Esophagus muscularis mucosa (tissue), 4 donors: ENCODE results near the gene UVRAG. TPM values are rescaled to one million over a fixed set of nuclear protein-coding genes. Genes with fewer than 3 reads are reported as not detected.
"Not testable (repeated sequence)": the region's sequence is repeated elsewhere in the genome, so short reads cannot be mapped to it uniquely, and the experiment has no call there.

ENCODE experiments used
- DNase-seq: peaks from one replicate; pipeline ENCODE4 v3.0.0-alpha.2; 2017; ENCODE audit errors: extremely low spot score
- H3K27ac ChIP-seq, 4 donors: fragments of 200-600 bp; sonication (generic); replicated peaks in 1 of 4; 1 replicate in 3 of 4; 2 replicates in 1 of 4; pipeline ENCODE4 v1.5.1; 2016 to 2019; ENCODE audit warnings: mild to moderate bottlenecking in 1 of 4
- H3K27me3 ChIP-seq, 4 donors: fragments of 200-600 bp; sonication (generic); one replicate each; pipeline versions ENCODE4 v1.5.1 to v1.6.0; 2016 to 2019
- H3K36me3 ChIP-seq, 4 donors: fragments of 200-600 bp; sonication (generic); one replicate each; pipeline ENCODE4 v1.5.1; 2016 to 2019
- H3K4me1 ChIP-seq, 4 donors: fragments of 200-600 bp; sonication (generic); one replicate each; pipeline ENCODE4 v1.5.1; 2016 to 2019
- H3K4me3 ChIP-seq, 4 donors: fragments of 200-600 bp; sonication (generic); 1 replicate in 2 of 4; 2 replicates in 2 of 4; pipeline ENCODE4 v1.5.1; 2016 to 2019; ENCODE audit warnings: mild to moderate bottlenecking in 4 of 4, moderate library complexity in 1 of 4
- H3K9me3 ChIP-seq, 4 donors: fragments of 200-600 bp; sonication (generic); 1 replicate in 3 of 4; 2 replicates in 1 of 4; pipeline ENCODE4 v1.5.1; 2016 to 2019
- EP300 ChIP-seq: sonication (generic); formaldehyde crosslinking; IDR thresholded peaks from one replicate; pipeline ENCODE4 v1.6.1; 2017; ENCODE audit warnings: antibody characterized with exemption
- POLR2A ChIP-seq: fragments of 450-650 bp; IDR thresholded peaks from one replicate; pipeline ENCODE4 v1.6.1; 2017; ENCODE audit warnings: antibody characterized with exemption, moderate library complexity, mild to moderate bottlenecking, low read depth
- POLR2AphosphoS5 ChIP-seq, 2 donors: sonication (generic); formaldehyde crosslinking; IDR thresholded peaks; one replicate each; pipeline ENCODE4 v1.6.1; 2017; ENCODE audit warnings: antibody characterized with exemption in 2 of 2
- WGBS: methylation state at CpG from one replicate; pipeline ENCODE4 v1.1.5; 2018; 5-methylcytosine and 5-hydroxymethylcytosine counted together
- intact Hi-C: fragments of 100-400 bp; cut with DNase I; formaldehyde crosslinking; loops from one replicate; pipeline ENCODE4 v1.15.1; 2023
- total RNA-seq, 4 donors: library from RNA; depleted of rRNA; stranded (reverse); fragments of >200 nt; gene quantifications; one replicate each; pipeline versions ENCODE4 v1.1.0 to v1.2.1, GENCODE V29; 2016
- TF ChIP-seq, protein P1 (sequence below), 3 experiments: fragments of 200-600 bp in 2 of 3; fragments of 450-650 bp in 1 of 3; sonication (generic) in 2 of 3; IDR thresholded peaks; one replicate each; pipeline ENCODE4 v1.5.1; 2017 to 2019; ENCODE audit warnings: antibody characterized with exemption in 3 of 3, mild to moderate bottlenecking in 2 of 3, moderate library complexity in 1 of 3

Gene UVRAG
- total RNA-seq, 4 donors from 2014 or later: 30.6 to 37.4 (median 34.7) TPM

DNA sequence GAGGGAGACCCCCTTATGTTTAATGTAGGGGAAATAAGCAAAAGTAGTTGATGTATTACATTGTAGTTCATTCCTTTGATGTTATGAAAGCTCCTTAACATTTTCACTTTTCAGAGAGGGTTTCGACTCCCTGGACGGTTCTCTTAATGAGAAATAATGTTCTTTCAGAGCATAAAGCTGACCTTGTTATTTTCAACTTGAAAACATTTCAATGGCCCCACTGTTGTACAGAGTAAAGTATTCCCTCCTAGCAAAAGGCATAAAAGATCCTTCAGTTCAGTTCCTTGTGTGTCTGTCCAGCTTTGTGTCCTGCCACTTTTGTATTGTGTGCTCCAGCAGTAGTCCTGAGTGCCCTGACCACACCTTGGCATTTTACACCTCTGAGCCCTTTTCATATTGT, 63.9 kb downstream of the UVRAG start:
- intact Hi-C loops: no loop called here
- Histone ChIP-seq H3K9me3 (no peaks in the 10 kb centered on the region), H3K4me1 (peaks cover 8 to 15% (median 9%) of the 10 kb centered on the region in 4 donors), H3K27ac (no peak overlapping the region), H3K27me3 (no peaks in the 10 kb centered on the region), H3K36me3 (peaks cover 0 to 13% (median 6%) of the 10 kb centered on the region in 4 donors), H3K4me3 (no peak overlapping the region)
- WGBS: 83% methylated on average over 2 of the region's 2 CpGs
- TF ChIP-seq POLR2A (no peak), EP300 (no peak), POLR2AphosphoS5 (IDR thresholded peaks at IDR 0.05) (no peak)
- TF ChIP-seq, protein P1, sequence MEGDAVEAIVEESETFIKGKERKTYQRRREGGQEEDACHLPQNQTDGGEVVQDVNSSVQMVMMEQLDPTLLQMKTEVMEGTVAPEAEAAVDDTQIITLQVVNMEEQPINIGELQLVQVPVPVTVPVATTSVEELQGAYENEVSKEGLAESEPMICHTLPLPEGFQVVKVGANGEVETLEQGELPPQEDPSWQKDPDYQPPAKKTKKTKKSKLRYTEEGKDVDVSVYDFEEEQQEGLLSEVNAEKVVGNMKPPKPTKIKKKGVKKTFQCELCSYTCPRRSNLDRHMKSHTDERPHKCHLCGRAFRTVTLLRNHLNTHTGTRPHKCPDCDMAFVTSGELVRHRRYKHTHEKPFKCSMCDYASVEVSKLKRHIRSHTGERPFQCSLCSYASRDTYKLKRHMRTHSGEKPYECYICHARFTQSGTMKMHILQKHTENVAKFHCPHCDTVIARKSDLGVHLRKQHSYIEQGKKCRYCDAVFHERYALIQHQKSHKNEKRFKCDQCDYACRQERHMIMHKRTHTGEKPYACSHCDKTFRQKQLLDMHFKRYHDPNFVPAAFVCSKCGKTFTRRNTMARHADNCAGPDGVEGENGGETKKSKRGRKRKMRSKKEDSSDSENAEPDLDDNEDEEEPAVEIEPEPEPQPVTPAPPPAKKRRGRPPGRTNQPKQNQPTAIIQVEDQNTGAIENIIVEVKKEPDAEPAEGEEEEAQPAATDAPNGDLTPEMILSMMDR (IDR thresholded peaks at IDR 0.05): no peak
- no peak for DNase-seq

- TF ChIP-seq POLR2A (no peak), POLR2AphosphoS5 (IDR thresholded peaks at IDR 0.05) (no peak), EP300 (no peak)
- TF ChIP-seq, protein P1 (IDR thresholded peaks at IDR 0.05): no peak
- Histone ChIP-seq H3K27ac (no peak overlapping the region), H3K4me3 (no peak overlapping the region), H3K4me1 (peaks cover 3 to 10% (median 8%) of the 10 kb centered on the region in 4 donors), H3K27me3 (no peaks in the 10 kb centered on the region), H3K9me3 (no peaks in the 10 kb centered on the region), H3K36me3 (peaks cover 0 to 13% (median 6%) of the 10 kb centered on the region in 4 donors)
- 82% methylated on average over 9 of the region's 9 CpGs for WGBS
- intact Hi-C loops: no loop called here
- no peak for DNase-seq
Observed at GRCh38 chr11:75879737-75880136, 64.7 kb downstream of the UVRAG start.

DNA sequence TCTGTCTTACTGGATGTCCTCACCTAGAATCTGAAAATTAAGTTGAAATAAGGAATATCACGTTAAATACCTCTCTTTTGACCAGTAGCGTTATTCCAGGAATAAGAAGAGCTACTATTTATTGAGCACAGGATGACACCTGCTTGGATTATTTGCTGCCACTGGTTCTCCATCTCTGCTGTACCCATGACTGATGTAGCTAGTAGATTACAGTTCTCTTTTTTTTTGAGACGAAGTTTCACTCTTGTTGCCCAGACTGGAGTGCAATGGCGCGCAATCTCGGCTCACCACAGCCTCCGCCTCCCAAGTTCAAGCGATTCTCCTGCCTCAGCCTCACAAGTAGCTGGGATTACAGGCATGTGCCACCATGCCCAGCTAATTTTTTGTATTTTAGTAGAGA, 65.3 kb downstream of the UVRAG start:
- H3K9me3 ChIP-seq, DNase-seq, H3K27me3 ChIP-seq, intact Hi-C loops, H3K4me3 ChIP-seq, H3K27ac ChIP-seq: not testable (repeated sequence)
- 89% methylated on average over 8 of the region's 8 CpGs for WGBS
- Histone ChIP-seq H3K4me1 (peaks cover 0 to 10% (median 7%) of the 10 kb centered on the region in 4 donors), H3K36me3 (peaks cover 0 to 13% (median 6%) of the 10 kb centered on the region in 4 donors)

GRCh38 chr11:75884321-75884720, 69.3 kb downstream of the UVRAG start:
- intact Hi-C loops: no loop called here
- Histone ChIP-seq H3K27ac (no peak overlapping the region), H3K27me3 (no peaks in the 10 kb centered on the region), H3K4me1 (peaks cover 0 to 12% (median 6%) of the 10 kb centered on the region in 4 donors), H3K36me3 (peaks cover 0 to 15% (median 6%) of the 10 kb centered on the region in 4 donors), H3K9me3 (no peaks in the 10 kb centered on the region), H3K4me3 (no peak overlapping the region)
- no peak for TF ChIP-seq EP300
- TF ChIP-seq POLR2A: no peak
- TF ChIP-seq, protein P1 (IDR thresholded peaks at IDR 0.05): no peak
- DNase-seq: no peak

DNA sequence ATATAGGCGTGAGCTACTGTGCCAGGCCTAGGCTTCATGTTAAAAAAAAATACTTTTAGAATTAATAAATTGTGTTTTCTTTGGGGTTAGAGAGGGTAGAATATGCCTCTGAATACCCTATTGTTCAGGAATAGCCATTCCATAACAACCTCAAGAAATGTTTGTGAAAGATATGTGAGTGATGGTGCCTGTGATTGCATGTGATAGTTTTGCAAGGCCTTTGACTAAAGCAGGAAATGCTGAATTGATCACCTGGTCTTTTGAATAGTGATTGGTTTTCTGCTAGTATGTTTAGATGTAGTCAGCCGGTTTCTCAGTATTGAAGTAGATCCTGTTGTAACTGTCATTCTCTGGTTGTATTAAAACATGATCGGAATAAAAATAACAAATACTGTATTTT, 73.4 kb downstream of the UVRAG start:
- Histone ChIP-seq H3K27me3 (no peaks in the 10 kb centered on the region), H3K27ac (no peak overlapping the region), H3K9me3 (no peaks in the 10 kb centered on the region), H3K4me3 (no peak overlapping the region), H3K36me3 (peaks cover 3 to 20% (median 4%) of the 10 kb centered on the region in 4 donors), H3K4me1 (peaks cover 0 to 12% (median 7%) of the 10 kb centered on the region in 4 donors)
- TF ChIP-seq, protein P1 (IDR thresholded peaks at IDR 0.05): no peak
- TF ChIP-seq EP300: no peak
- no peak for TF ChIP-seq POLR2AphosphoS5 (IDR thresholded peaks at IDR 0.05)
- TF ChIP-seq POLR2A: no peak
- DNase-seq: no peak
- 98% methylated on average over 3 of the region's 3 CpGs for WGBS
- intact Hi-C loops: no loop called here
